Fibroblast of lung (primary cell): ENCODE measurements around the gene MFN1. TPM values are rescaled to one million over a fixed set of nuclear protein-coding genes. Genes with fewer than 3 reads are reported as not detected.

Source experiments
- DNase-seq, 2 donors: peaks; one replicate each; pipeline versions ENCODE4 v3.0.0 to v3.0.0-alpha.2; 2010; ENCODE audit warnings: low read depth in 2 of 2
- H2AFZ ChIP-seq: 2 replicates; pipeline ENCODE4 v1.5.1; 2012; ENCODE audit warnings: low read length, control low read depth, inconsistent platforms
- H3K27ac ChIP-seq: 2 replicates; pipeline ENCODE4 v1.5.1; 2011; ENCODE audit warnings: low read length, control low read depth; ENCODE audit not compliant: insufficient read depth
- H3K27me3 ChIP-seq: 2 replicates; pipeline ENCODE4 v1.5.1; 2011; ENCODE audit warnings: mild to moderate bottlenecking, low read length; ENCODE audit not compliant: control insufficient read depth, insufficient read depth
- H3K36me3 ChIP-seq: 2 replicates; pipeline ENCODE4 v1.5.1; 2011; ENCODE audit warnings: low read length; ENCODE audit not compliant: control insufficient read depth, insufficient read depth
- H3K4me1 ChIP-seq: 2 replicates; pipeline ENCODE4 v1.5.1; 2011; ENCODE audit warnings: low read length; ENCODE audit not compliant: control insufficient read depth, insufficient read depth; ENCODE audit errors: extremely low read depth
- H3K4me2 ChIP-seq: 2 replicates; pipeline ENCODE4 v1.5.1; 2011; ENCODE audit warnings: low read length, control low read depth; ENCODE audit not compliant: insufficient read depth; ENCODE audit errors: extremely low read depth
- H3K4me3 ChIP-seq, 4 experiments: fragments of 200-600 bp in 1 of 4; sonication (generic) in 1 of 4; replicated peaks in 1 of 4; 2 replicates each; pipeline ENCODE4 v1.5.1; 2011 to 2016; ENCODE audit warnings: low read length in 4 of 4, low read depth in 3 of 4, mild to moderate bottlenecking in 3 of 4, control low read depth in 2 of 4, inconsistent platforms in 1 of 4, mixed read lengths in 1 of 4; ENCODE audit not compliant: insufficient read depth in 1 of 4; ENCODE audit errors: control extremely low read depth in 1 of 4
- H3K79me2 ChIP-seq: 2 replicates; pipeline ENCODE4 v1.5.1; 2012; ENCODE audit warnings: mild to moderate bottlenecking, low read length, inconsistent platforms; ENCODE audit not compliant: control insufficient read depth, insufficient read depth
- H3K9ac ChIP-seq: 2 replicates; pipeline ENCODE4 v1.5.1; 2011; ENCODE audit warnings: mild to moderate bottlenecking, low read length, control low read depth; ENCODE audit not compliant: insufficient read depth
- H3K9me3 ChIP-seq: 2 replicates; pipeline ENCODE4 v1.5.1; 2012; ENCODE audit warnings: low read depth, low read length; ENCODE audit not compliant: control insufficient read depth, insufficient read depth
- H4K20me1 ChIP-seq: 2 replicates; pipeline ENCODE4 v1.5.1; 2011; ENCODE audit warnings: low read length; ENCODE audit not compliant: control insufficient read depth, insufficient read depth; ENCODE audit errors: extremely low read depth
- CTCF ChIP-seq, 2 donors: IDR thresholded peaks in 1 of 2; conservative IDR thresholded peaks in 1 of 2; 1 replicate in 1 of 2; 2 replicates in 1 of 2; pipeline ENCODE4 v1.5.1; 2011 to 2012; ENCODE audit warnings: low read length in 2 of 2, control low read depth in 1 of 2, inconsistent platforms in 1 of 2, low read depth in 1 of 2, mild to moderate bottlenecking in 1 of 2
- EZH2 ChIP-seq: IDR thresholded peaks from 2 replicates; pipeline ENCODE4 v1.5.1; 2012; ENCODE audit warnings: low read length, control low read depth, mild to moderate bottlenecking; ENCODE audit errors: missing control alignments
- polyA plus RNA-seq, 2 donors: library from polyadenylated mRNA; depleted of rRNA in 1 of 2; stranded (reverse) in 1 of 2; unstranded in 1 of 2; fragments of >200 nt; gene quantifications; 2 replicates each; pipeline ENCODE4 v1.2.1, GENCODE V29; 2011 to 2012; ENCODE audit warnings: missing spikeins in 1 of 2
- total RNA-seq: library from RNA; depleted of rRNA; stranded (reverse); fragments of >200 nt; gene quantifications from 2 replicates; pipeline ENCODE4 v1.2.1, GENCODE V29; 2014

The MFN1 gene
- total and polyA plus RNA-seq, 2 donors (not counting 1 experiment from before 2014, with no cell fraction given): 48.1 to 52.8 TPM

- Histone ChIP-seq H3K4me3 (peak overlapping the region; percentile 55 to 93 (median 82)), H3K36me3 (peaks cover 2% of the 10 kb centered on the region), H2AFZ (no peak overlapping the region), H3K79me2 (peaks cover 50% of the 10 kb centered on the region), H3K27me3 (no peaks in the 10 kb centered on the region), H3K9ac (no peak overlapping the region), H4K20me1 (no peaks in the 10 kb centered on the region), H3K27ac (peak overlapping the region; percentile 93), H3K9me3 (no peaks in the 10 kb centered on the region), H3K4me1 (peaks cover 7% of the 10 kb centered on the region), H3K4me2 (peak overlapping the region; percentile 88)
- TF ChIP-seq EZH2 (no peak), CTCF (conservative IDR thresholded peaks at IDR 0.05 in 1 of 2, IDR thresholded peaks at IDR 0.05 in 1 of 2; ENCODE audit: low read depth in 1 of 2, low read length in 2 of 2) (no peak)
- peak; percentile 50 to 58 for DNase-seq
Measured at GRCh38 chr3:179324270-179324754, 23.2 kb upstream of the MFN1 start.

- no peak overlapping the region for H3K4me3 ChIP-seq
- H3K36me3 ChIP-seq: peaks cover 11% of the 10 kb centered on the region
- no peak overlapping the region for H3K4me2 ChIP-seq
- no peak overlapping the region for H2AFZ ChIP-seq
- TF ChIP-seq CTCF (conservative IDR thresholded peaks at IDR 0.05 in 1 of 2, IDR thresholded peaks at IDR 0.05 in 1 of 2; ENCODE audit: low read depth in 1 of 2, low read length in 2 of 2) (no peak), EZH2 (no peak)
- H3K9me3 ChIP-seq: no peaks in the 10 kb centered on the region
- H3K27ac ChIP-seq: no peak overlapping the region
- no peak overlapping the region for H3K9ac ChIP-seq
- no peaks in the 10 kb centered on the region for H4K20me1 ChIP-seq
- H3K79me2 ChIP-seq: peaks cover 29% of the 10 kb centered on the region
- H3K4me1 ChIP-seq: no peaks in the 10 kb centered on the region
- DNase-seq: peak in 1 of 2 donors; percentile 13
- H3K27me3 ChIP-seq: no peaks in the 10 kb centered on the region
Measured at GRCh38 chr3:179330438-179330837, 17.1 kb upstream of the MFN1 start.

- DNase-seq: no peak
- Histone ChIP-seq H3K9ac (no peak overlapping the region), H3K79me2 (peaks cover 12% of the 10 kb centered on the region), H4K20me1 (no peaks in the 10 kb centered on the region), H3K4me3 (no peak overlapping the region), H3K27ac (no peak overlapping the region), H3K36me3 (peaks cover 11% of the 10 kb centered on the region), H3K4me2 (no peak overlapping the region), H2AFZ (no peak overlapping the region), H3K4me1 (no peaks in the 10 kb centered on the region), H3K27me3 (no peaks in the 10 kb centered on the region), H3K9me3 (no peaks in the 10 kb centered on the region)
- no peak for TF ChIP-seq EZH2
Measured at GRCh38 chr3:179332240-179332639, 15.3 kb upstream of the MFN1 start.
